ENCODE data around the gene TMEM222.

TMEM222 gene

DNA sequence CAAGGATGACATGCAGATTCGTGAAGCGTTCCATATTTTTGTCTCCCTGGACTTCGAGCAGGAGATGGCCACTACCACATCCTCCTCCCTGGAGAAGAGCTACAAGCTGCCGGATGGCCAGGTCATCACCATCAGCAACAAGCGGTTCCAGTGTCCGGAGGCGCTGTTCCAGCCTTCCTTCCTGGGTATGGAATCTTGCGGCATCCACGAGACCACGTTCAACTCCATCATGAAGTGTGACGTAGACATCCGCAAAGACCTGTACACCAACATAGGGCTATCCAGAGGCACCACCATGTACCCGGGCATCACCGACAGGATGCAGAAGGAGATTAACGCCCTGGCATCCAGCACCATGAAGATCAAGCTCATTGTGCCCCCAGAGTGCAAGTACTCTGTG, 3.3 kb downstream of the TMEM222 start:
- no peaks in the 10 kb centered on the region for H3K9me2 ChIP-seq (replicated peaks; ENCODE audit: control insufficient read depth, low read length)
- no peaks in the 10 kb centered on the region for H4K20me1 ChIP-seq (ENCODE audit: control insufficient read depth, insufficient read depth, low read depth, low read length)
- H3K4me2 ChIP-seq (ENCODE audit: low read length) = no peak overlapping the region
- no peaks in the 10 kb centered on the region for H3K9me3 ChIP-seq (ENCODE audit: control insufficient read depth, insufficient read depth, low read length)
- no peaks in the 10 kb centered on the region; the same call in 1 of the 2 replicates for H3K27me3 ChIP-seq (ENCODE audit: control insufficient read depth, low read length)
- no peak overlapping the region for H3K4me3 ChIP-seq (ENCODE audit: low read length)
- no peak overlapping the region for H3K27ac ChIP-seq (ENCODE audit: low read depth, low read length)
- TF ChIP-seq, protein P1, sequence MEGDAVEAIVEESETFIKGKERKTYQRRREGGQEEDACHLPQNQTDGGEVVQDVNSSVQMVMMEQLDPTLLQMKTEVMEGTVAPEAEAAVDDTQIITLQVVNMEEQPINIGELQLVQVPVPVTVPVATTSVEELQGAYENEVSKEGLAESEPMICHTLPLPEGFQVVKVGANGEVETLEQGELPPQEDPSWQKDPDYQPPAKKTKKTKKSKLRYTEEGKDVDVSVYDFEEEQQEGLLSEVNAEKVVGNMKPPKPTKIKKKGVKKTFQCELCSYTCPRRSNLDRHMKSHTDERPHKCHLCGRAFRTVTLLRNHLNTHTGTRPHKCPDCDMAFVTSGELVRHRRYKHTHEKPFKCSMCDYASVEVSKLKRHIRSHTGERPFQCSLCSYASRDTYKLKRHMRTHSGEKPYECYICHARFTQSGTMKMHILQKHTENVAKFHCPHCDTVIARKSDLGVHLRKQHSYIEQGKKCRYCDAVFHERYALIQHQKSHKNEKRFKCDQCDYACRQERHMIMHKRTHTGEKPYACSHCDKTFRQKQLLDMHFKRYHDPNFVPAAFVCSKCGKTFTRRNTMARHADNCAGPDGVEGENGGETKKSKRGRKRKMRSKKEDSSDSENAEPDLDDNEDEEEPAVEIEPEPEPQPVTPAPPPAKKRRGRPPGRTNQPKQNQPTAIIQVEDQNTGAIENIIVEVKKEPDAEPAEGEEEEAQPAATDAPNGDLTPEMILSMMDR (IDR thresholded peaks at IDR 0.05; ENCODE audit: low read depth, low read length, poor library complexity, severe bottlenecking) = no peak
- no peaks in the 10 kb centered on the region for H3F3A ChIP-seq (ENCODE audit: control insufficient read depth, insufficient read depth)
- peaks cover 74% of the 10 kb centered on the region for H3K79me2 ChIP-seq (ENCODE audit: control insufficient read depth, low read length)
- peaks cover 29% of the 10 kb centered on the region for H3K4me1 ChIP-seq (ENCODE audit: control insufficient read depth, low read length)
- peaks cover 47% of the 10 kb centered on the region for H3K36me3 ChIP-seq (ENCODE audit: control insufficient read depth, low read length)

DNA sequence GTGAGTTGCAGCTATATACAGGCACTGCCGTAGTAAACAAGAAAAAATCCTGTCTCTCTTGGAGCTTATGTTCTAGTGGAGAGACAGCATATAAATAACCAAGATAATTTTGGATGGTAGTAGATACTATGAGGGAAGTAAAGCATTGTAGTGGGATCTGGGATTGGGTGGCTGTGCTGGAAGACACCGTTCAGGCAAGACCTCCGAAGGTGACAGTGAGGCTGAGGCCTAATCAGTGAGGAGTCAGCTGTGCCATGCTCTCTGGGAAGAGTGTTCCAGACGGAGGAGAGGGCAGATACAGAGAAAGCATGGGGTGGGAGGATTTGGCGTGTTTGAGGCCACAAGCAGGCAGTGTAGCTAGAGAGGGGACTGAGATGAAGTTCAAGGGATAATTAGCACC, 6.0 kb downstream of the TMEM222 start:
- Histone ChIP-seq H4K20me1 (ENCODE audit: control insufficient read depth, insufficient read depth, low read depth, low read length) (no peaks in the 10 kb centered on the region), H3K79me2 (ENCODE audit: control insufficient read depth, low read length) (peaks cover 74% of the 10 kb centered on the region), H3K27me3 (ENCODE audit: control insufficient read depth, low read length) (no peaks in the 10 kb centered on the region), H3K36me3 (ENCODE audit: control insufficient read depth, low read length) (peaks cover 59% of the 10 kb centered on the region), H3K4me3 (ENCODE audit: low read length) (no peak overlapping the region), H3K4me2 (ENCODE audit: low read length) (no peak overlapping the region), H3K9me2 (replicated peaks; ENCODE audit: control insufficient read depth, low read length) (no peaks in the 10 kb centered on the region), H3K27ac (ENCODE audit: low read depth, low read length) (no peak overlapping the region), H3K9me3 (ENCODE audit: control insufficient read depth, insufficient read depth, low read length) (no peaks in the 10 kb centered on the region), H3K4me1 (ENCODE audit: control insufficient read depth, low read length) (peaks cover 18% of the 10 kb centered on the region), H3F3A (ENCODE audit: control insufficient read depth, insufficient read depth) (no peaks in the 10 kb centered on the region)
- no peak for TF ChIP-seq EZH2phosphoT487 (IDR thresholded peaks at IDR 0.05; ENCODE audit: borderline replicate concordance, low read length)
- TF ChIP-seq, protein P1 (IDR thresholded peaks at IDR 0.05; ENCODE audit: low read depth, low read length, poor library complexity, severe bottlenecking) = no peak

DNA sequence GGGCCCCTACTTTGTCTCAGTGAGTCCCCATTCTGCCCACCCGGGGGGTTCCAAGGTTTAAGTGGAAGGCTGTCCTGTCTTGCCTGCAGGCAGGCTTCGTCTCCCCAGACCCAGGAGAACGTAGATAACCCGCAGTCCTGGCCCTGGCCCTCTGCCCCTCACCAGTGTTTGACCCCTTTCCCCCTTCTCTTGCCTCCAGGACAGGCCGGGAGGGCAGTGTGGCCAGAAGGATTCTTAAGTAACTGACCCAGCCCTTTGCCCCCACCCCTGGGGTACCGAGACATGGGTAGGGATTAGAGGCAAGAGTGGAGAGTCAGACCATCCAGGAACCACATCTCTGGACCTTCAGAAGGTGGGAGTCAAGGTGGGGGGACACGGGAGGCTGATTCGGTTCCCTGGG, 8.8 kb downstream of the TMEM222 start:
- no peak overlapping the region for H3K4me3 ChIP-seq (ENCODE audit: low read length)
- H3K36me3 ChIP-seq (ENCODE audit: control insufficient read depth, low read length) = peaks cover 66% of the 10 kb centered on the region
- TF ChIP-seq EZH2phosphoT487 (IDR thresholded peaks at IDR 0.05; ENCODE audit: borderline replicate concordance, low read length) = no peak
- TF ChIP-seq, protein P1 (IDR thresholded peaks at IDR 0.05; ENCODE audit: low read depth, low read length, poor library complexity, severe bottlenecking) = no peak
- H3K9me2 ChIP-seq (replicated peaks; ENCODE audit: control insufficient read depth, low read length) = no peaks in the 10 kb centered on the region
- H3K79me2 ChIP-seq (ENCODE audit: control insufficient read depth, low read length) = peaks cover 46% of the 10 kb centered on the region
- no peak overlapping the region for H3K4me2 ChIP-seq (ENCODE audit: low read length)
- H3F3A ChIP-seq (ENCODE audit: control insufficient read depth, insufficient read depth) = no peaks in the 10 kb centered on the region
- no peaks in the 10 kb centered on the region for H3K9me3 ChIP-seq (ENCODE audit: control insufficient read depth, insufficient read depth, low read length)
- no peaks in the 10 kb centered on the region for H3K27me3 ChIP-seq (ENCODE audit: control insufficient read depth, low read length)
- H4K20me1 ChIP-seq (ENCODE audit: control insufficient read depth, insufficient read depth, low read depth, low read length) = no peaks in the 10 kb centered on the region
- H3K4me1 ChIP-seq (ENCODE audit: control insufficient read depth, low read length) = peaks cover 9% of the 10 kb centered on the region
- no peak overlapping the region for H3K27ac ChIP-seq (ENCODE audit: low read depth, low read length)

DNA sequence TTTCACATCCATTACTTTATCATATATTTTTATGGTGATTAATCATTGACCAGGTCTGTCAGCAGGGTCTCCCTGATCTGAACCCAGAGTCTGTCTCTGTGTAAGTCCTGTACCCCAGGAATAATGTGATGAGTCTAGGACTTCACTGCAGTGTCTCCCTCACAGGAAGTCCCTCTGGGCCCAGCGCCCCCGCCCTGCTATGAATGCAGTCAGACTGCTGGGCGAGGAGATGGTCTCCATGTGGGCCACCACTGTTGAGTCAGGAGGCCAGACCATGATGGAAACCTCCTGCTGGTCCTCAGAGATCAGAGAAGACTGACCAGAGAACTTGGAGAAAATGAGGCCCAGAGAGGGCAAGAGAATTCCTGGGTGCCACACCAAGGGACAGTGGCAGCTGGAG, 9.5 kb downstream of the TMEM222 start:
- Histone ChIP-seq H3K27me3 (ENCODE audit: control insufficient read depth, low read length) (no peaks in the 10 kb centered on the region), H3K9me2 (replicated peaks; ENCODE audit: control insufficient read depth, low read length) (no peaks in the 10 kb centered on the region), H3K4me3 (ENCODE audit: low read length) (no peak overlapping the region), H3F3A (ENCODE audit: control insufficient read depth, insufficient read depth) (no peaks in the 10 kb centered on the region), H3K79me2 (ENCODE audit: control insufficient read depth, low read length) (peaks cover 40% of the 10 kb centered on the region), H3K27ac (ENCODE audit: low read depth, low read length) (no peak overlapping the region), H3K4me2 (ENCODE audit: low read length) (no peak overlapping the region), H3K36me3 (ENCODE audit: control insufficient read depth, low read length) (peaks cover 59% of the 10 kb centered on the region), H3K4me1 (ENCODE audit: control insufficient read depth, low read length) (peaks cover 9% of the 10 kb centered on the region), H3K9me3 (ENCODE audit: control insufficient read depth, insufficient read depth, low read length) (no peaks in the 10 kb centered on the region), H4K20me1 (ENCODE audit: control insufficient read depth, insufficient read depth, low read depth, low read length) (no peaks in the 10 kb centered on the region)
- no peak for TF ChIP-seq EZH2phosphoT487 (IDR thresholded peaks at IDR 0.05; ENCODE audit: borderline replicate concordance, low read length)
- TF ChIP-seq, protein P1 (IDR thresholded peaks at IDR 0.05; ENCODE audit: low read depth, low read length, poor library complexity, severe bottlenecking) = no peak

Data from DOHH2 (cell line).